ENCODE results near the gene FAM241A. TPM values are rescaled to one million over a fixed set of nuclear protein-coding genes. Genes with fewer than 3 reads are reported as not detected.
"Not testable (repeated sequence)": the region's sequence is repeated elsewhere in the genome, so short reads cannot be mapped to it uniquely, and the experiment has no call there.

Gene FAM241A
- total RNA-seq, 1 donor from 2014 or later = 6.7 TPM

- H3K27me3 Mint-ChIP-seq = no peaks in the 10 kb centered on the region
- peaks cover 13% of the 10 kb centered on the region for H3K36me3 Mint-ChIP-seq (ENCODE audit: low read depth)
- H3K9me3 Mint-ChIP-seq = no peaks in the 10 kb centered on the region
- H3K4me3 Mint-ChIP-seq = no peak overlapping the region
- intact Hi-C loops (cut with micrococcal nuclease) = no loop called here
- peaks cover 2% of the 10 kb centered on the region for H3K4me1 Mint-ChIP-seq
- no peak overlapping the region for H3K27ac Mint-ChIP-seq
- no peak for DNase-seq
These were observed 45.4 kb downstream of the FAM241A start for GRCh38 chr4:112190684-112191083.

GRCh38 chr4:112196461-112196860, 51.2 kb downstream of the FAM241A start:
- DNase-seq = no peak
- peaks cover 17% of the 10 kb centered on the region for H3K4me1 Mint-ChIP-seq
- no peaks in the 10 kb centered on the region for H3K9me3 Mint-ChIP-seq
- intact Hi-C loops (cut with micrococcal nuclease) = loop anchor here (5.0 kb wide), 1 partner anchor 541 kb away; no protein-coding TSS in a partner anchor
- H3K4me3 Mint-ChIP-seq = no peak overlapping the region
- peaks cover 1% of the 10 kb centered on the region for H3K27me3 Mint-ChIP-seq
- H3K27ac Mint-ChIP-seq = no peak overlapping the region
- peaks cover 1% of the 10 kb centered on the region for H3K36me3 Mint-ChIP-seq (ENCODE audit: low read depth)

- Mint-ChIP-seq H3K27me3 (peaks cover 1% of the 10 kb centered on the region), H3K9me3 (no peaks in the 10 kb centered on the region), H3K4me1 (peaks cover 17% of the 10 kb centered on the region), H3K36me3 (ENCODE audit: low read depth) (peaks cover 1% of the 10 kb centered on the region), H3K27ac (no peak overlapping the region), H3K4me3 (no peak overlapping the region)
- intact Hi-C loops (cut with micrococcal nuclease) = loop anchor here (1.0 to 5.0 kb wide), 6 partner anchors 15 to 538 kb away; partner anchors contain the start of gene AP1AR
- DNase-seq = no peak
These were observed 53.8 kb downstream of the FAM241A start for GRCh38 chr4:112199041-112199440.

GRCh38 chr4:112201915-112202505, 56.8 kb downstream of the FAM241A start:
- H3K4me3 Mint-ChIP-seq = no peak overlapping the region
- H3K27me3 Mint-ChIP-seq = peaks cover 3% of the 10 kb centered on the region
- H3K36me3 Mint-ChIP-seq (ENCODE audit: low read depth) = no peaks in the 10 kb centered on the region
- intact Hi-C loops (cut with micrococcal nuclease) = no loop called here
- no peak overlapping the region for H3K27ac Mint-ChIP-seq
- H3K9me3 Mint-ChIP-seq = no peaks in the 10 kb centered on the region
- peak; percentile 50 for DNase-seq
- H3K4me1 Mint-ChIP-seq = peaks cover 17% of the 10 kb centered on the region

- Mint-ChIP-seq H3K36me3 (ENCODE audit: low read depth) (no peaks in the 10 kb centered on the region), H3K4me3 (no peak overlapping the region), H3K9me3 (no peaks in the 10 kb centered on the region), H3K27me3 (peaks cover 3% of the 10 kb centered on the region), H3K27ac (no peak overlapping the region), H3K4me1 (peaks cover 17% of the 10 kb centered on the region)
- intact Hi-C loops (cut with micrococcal nuclease) = no loop called here
- no peak for DNase-seq
These were observed 58.3 kb downstream of the FAM241A start for GRCh38 chr4:112203593-112203992.

- peaks cover 6% of the 10 kb centered on the region for H3K27me3 Mint-ChIP-seq
- H3K4me3 Mint-ChIP-seq = no peak overlapping the region
- DNase-seq = no peak
- no peak overlapping the region for H3K27ac Mint-ChIP-seq
- no peaks in the 10 kb centered on the region for H3K4me1 Mint-ChIP-seq
- H3K9me3 Mint-ChIP-seq = no peaks in the 10 kb centered on the region
- no peaks in the 10 kb centered on the region for H3K36me3 Mint-ChIP-seq (ENCODE audit: low read depth)
- intact Hi-C loops (cut with micrococcal nuclease) = no loop called here
These were observed 61.2 kb downstream of the FAM241A start for GRCh38 chr4:112206431-112206830.

GRCh38 chr4:112208137-112209095, 63.2 kb downstream of the FAM241A start:
- H3K27ac Mint-ChIP-seq; H3K36me3 Mint-ChIP-seq (ENCODE audit: low read depth); H3K4me1 Mint-ChIP-seq; DNase-seq; H3K4me3 Mint-ChIP-seq; intact Hi-C loops (cut with micrococcal nuclease); H3K9me3 Mint-ChIP-seq; H3K27me3 Mint-ChIP-seq: not testable (repeated sequence)

GRCh38 chr4:112210777-112211176, 65.5 kb downstream of the FAM241A start:
- Mint-ChIP-seq H3K27ac (no peak overlapping the region), H3K9me3 (no peaks in the 10 kb centered on the region)
- intact Hi-C loops (cut with micrococcal nuclease) = loop anchor here (5.0 kb wide), 1 partner anchor 312 kb away; no protein-coding TSS in a partner anchor

GRCh38 chr4:112213091-112213490, 67.8 kb downstream of the FAM241A start:
- Mint-ChIP-seq H3K27ac (no peak overlapping the region), H3K4me3 (no peak overlapping the region), H3K27me3 (peaks cover 4% of the 10 kb centered on the region), H3K9me3 (no peaks in the 10 kb centered on the region), H3K36me3 (ENCODE audit: low read depth) (no peaks in the 10 kb centered on the region), H3K4me1 (peaks cover 3% of the 10 kb centered on the region)
- intact Hi-C loops (cut with micrococcal nuclease) = loop anchor here (5.0 kb wide), 1 partner anchor 309 kb away; no protein-coding TSS in a partner anchor
- DNase-seq = no peak

More at GRCh38 chr4:112210777-112211176, 65.5 kb downstream of the FAM241A start:
- no peak overlapping the region for H3K4me3 Mint-ChIP-seq
- H3K36me3 Mint-ChIP-seq (ENCODE audit: low read depth) = no peaks in the 10 kb centered on the region
- H3K27me3 Mint-ChIP-seq = peaks cover 6% of the 10 kb centered on the region
- DNase-seq = no peak
- peaks cover 3% of the 10 kb centered on the region for H3K4me1 Mint-ChIP-seq

GRCh38 chr4:112213856-112214255, 68.6 kb downstream of the FAM241A start:
- H3K9me3 Mint-ChIP-seq = no peaks in the 10 kb centered on the region
- H3K4me1 Mint-ChIP-seq = peaks cover 4% of the 10 kb centered on the region
- no peaks in the 10 kb centered on the region for H3K36me3 Mint-ChIP-seq (ENCODE audit: low read depth)
- no peak overlapping the region for H3K27ac Mint-ChIP-seq
- intact Hi-C loops (cut with micrococcal nuclease) = loop anchor here (5.0 kb wide), 1 partner anchor 308 kb away; no protein-coding TSS in a partner anchor
- peaks cover 4% of the 10 kb centered on the region for H3K27me3 Mint-ChIP-seq
- H3K4me3 Mint-ChIP-seq = no peak overlapping the region
- no peak for DNase-seq

GRCh38 chr4:112214390-112215264, 69.4 kb downstream of the FAM241A start:
- Mint-ChIP-seq H3K36me3 (ENCODE audit: low read depth) (no peaks in the 10 kb centered on the region), H3K4me1 (peaks cover 4% of the 10 kb centered on the region), H3K9me3 (no peaks in the 10 kb centered on the region), H3K27ac (no peak overlapping the region), H3K27me3 (peaks cover 4% of the 10 kb centered on the region), H3K4me3 (no peak overlapping the region)
- no peak for DNase-seq
- intact Hi-C loops (cut with micrococcal nuclease) = loop anchor here (5.0 kb wide), 1 partner anchor 308 kb away; no protein-coding TSS in a partner anchor

- Mint-ChIP-seq H3K4me3 (no peak overlapping the region), H3K27ac (no peak overlapping the region), H3K4me1 (peaks cover 5% of the 10 kb centered on the region), H3K9me3 (no peaks in the 10 kb centered on the region), H3K27me3 (no peaks in the 10 kb centered on the region), H3K36me3 (ENCODE audit: low read depth) (no peaks in the 10 kb centered on the region)
- intact Hi-C loops (cut with micrococcal nuclease) = no loop called here
- DNase-seq = no peak
These were observed 74.6 kb downstream of the FAM241A start for GRCh38 chr4:112219826-112220366.
